NB4 (cell line): ENCODE results near the gene XPNPEP1.

Source experiments
- DNase-seq: peaks from one replicate; pipeline ENCODE4 v3.0.0; 2010; ENCODE audit warnings: low read depth
- H3K4me3 ChIP-seq: one replicate; pipeline ENCODE4 v1.5.1; 2011; ENCODE audit warnings: mild to moderate bottlenecking, low read depth, low read length, moderate library complexity
- CTCF ChIP-seq: IDR thresholded peaks from one replicate; pipeline ENCODE4 v1.5.1; 2012; ENCODE audit warnings: low read depth, low read length
- MAX ChIP-seq: IDR thresholded peaks from 2 replicates; pipeline ENCODE4 v1.6.1; 2011; ENCODE audit warnings: low read depth, low read length
- MYC ChIP-seq: IDR thresholded peaks from 2 replicates; pipeline ENCODE4 v1.6.1; 2011; ENCODE audit warnings: low read depth, low read length
- POLR2A ChIP-seq: IDR thresholded peaks from 2 replicates; pipeline ENCODE4 v1.6.1; 2011; ENCODE audit warnings: mild to moderate bottlenecking; ENCODE audit not compliant: insufficient read length; ENCODE audit errors: extremely low read depth

The XPNPEP1 gene

GRCh38 chr10:109967739-109968088 is 44.4 kb upstream of the XPNPEP1 start:
- no peak for TF ChIP-seq POLR2A
- DNase-seq = no peak
- H3K4me3 ChIP-seq = no peak overlapping the region

GRCh38 chr10:109966961-109967738 is 43.8 kb upstream of the XPNPEP1 start:
- no peak for DNase-seq
- no peak for TF ChIP-seq MAX
- H3K4me3 ChIP-seq = no peak overlapping the region

- no peak for DNase-seq
- TF ChIP-seq MAX (no peak), MYC (no peak), POLR2A (no peak), CTCF (no peak)
- no peak overlapping the region for H3K4me3 ChIP-seq
These were observed 41.0 kb upstream of the XPNPEP1 start for GRCh38 chr10:109964318-109964717.

- DNase-seq = no peak
- no peak for TF ChIP-seq MYC
- no peak for TF ChIP-seq CTCF
- TF ChIP-seq POLR2A = no peak
- TF ChIP-seq MAX = no peak
- H3K4me3 ChIP-seq = no peak overlapping the region
These were observed 40.1 kb upstream of the XPNPEP1 start for GRCh38 chr10:109963439-109963838.

- DNase-seq = no peak
- no peak for TF ChIP-seq MYC
- no peak for TF ChIP-seq CTCF
- TF ChIP-seq POLR2A = no peak
- TF ChIP-seq MAX = no peak
These were observed 38.9 kb upstream of the XPNPEP1 start for GRCh38 chr10:109962247-109962646.

GRCh38 chr10:109961174-109962001 is 38.1 kb upstream of the XPNPEP1 start:
- no peak for DNase-seq
- TF ChIP-seq MYC = no peak
- TF ChIP-seq CTCF = no peak
- TF ChIP-seq MAX = no peak
- TF ChIP-seq POLR2A = no peak
- H3K4me3 ChIP-seq = no peak overlapping the region

More at GRCh38 chr10:109962247-109962646, 38.9 kb upstream of the XPNPEP1 start:
- H3K4me3 ChIP-seq = no peak overlapping the region
